ENCODE results near the gene PLPP3.

Gene PLPP3

DNA sequence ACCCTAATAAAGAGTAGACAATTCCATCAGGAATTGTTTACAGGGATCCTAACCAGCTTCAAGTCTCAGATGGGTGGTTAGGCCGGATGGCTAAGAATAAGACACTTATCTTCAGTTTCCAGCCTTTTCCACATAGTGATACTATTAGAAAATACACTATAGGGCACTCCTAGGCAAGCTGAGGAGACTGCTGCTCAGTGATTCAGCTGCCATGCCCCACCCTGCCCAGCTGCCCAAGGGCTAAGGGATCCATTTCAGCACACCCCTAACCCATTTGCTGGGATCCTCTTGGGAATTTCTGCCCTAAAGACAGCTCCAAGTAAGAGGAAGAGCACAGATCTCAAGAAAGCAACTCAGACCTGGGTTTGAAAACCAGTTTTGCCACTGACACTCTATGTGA, 31.9 kb downstream of the PLPP3 start:
- no peak for DNase-seq (ENCODE audit: low read depth)

- no peak for DNase-seq (ENCODE audit: low read depth)
These were observed 33.7 kb downstream of the PLPP3 start for GRCh38 chr1:56545711-56546110.

- no peak for DNase-seq (ENCODE audit: low read depth)
These were observed 35.4 kb downstream of the PLPP3 start for GRCh38 chr1:56543783-56544612.

- DNase-seq (ENCODE audit: low read depth): no peak
These were observed 36.7 kb downstream of the PLPP3 start for GRCh38 chr1:56542651-56543050.

DNA sequence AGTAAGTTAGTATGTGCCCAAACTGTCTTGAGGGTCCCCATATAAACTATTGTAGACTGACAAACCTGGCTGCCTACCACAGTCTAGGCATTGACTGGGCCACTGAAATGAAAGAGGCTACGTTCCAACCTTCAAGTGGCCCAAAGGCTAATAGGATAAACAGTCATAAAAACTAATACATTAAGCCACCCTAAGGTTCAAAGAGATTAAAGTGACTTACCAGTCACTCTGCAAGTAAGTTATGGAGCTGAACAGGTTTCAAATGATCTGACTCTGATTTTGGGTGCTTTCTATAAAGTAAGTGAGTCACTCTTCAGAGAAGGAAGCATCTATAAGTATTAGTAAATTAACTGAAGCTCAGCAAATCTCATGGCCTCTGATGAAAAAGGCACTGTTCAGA, 38.0 kb downstream of the PLPP3 start:
- no peak for DNase-seq (ENCODE audit: low read depth)

GRCh38 chr1:56540467-56540866, 38.9 kb downstream of the PLPP3 start:
- no peak for DNase-seq (ENCODE audit: low read depth)

DNA sequence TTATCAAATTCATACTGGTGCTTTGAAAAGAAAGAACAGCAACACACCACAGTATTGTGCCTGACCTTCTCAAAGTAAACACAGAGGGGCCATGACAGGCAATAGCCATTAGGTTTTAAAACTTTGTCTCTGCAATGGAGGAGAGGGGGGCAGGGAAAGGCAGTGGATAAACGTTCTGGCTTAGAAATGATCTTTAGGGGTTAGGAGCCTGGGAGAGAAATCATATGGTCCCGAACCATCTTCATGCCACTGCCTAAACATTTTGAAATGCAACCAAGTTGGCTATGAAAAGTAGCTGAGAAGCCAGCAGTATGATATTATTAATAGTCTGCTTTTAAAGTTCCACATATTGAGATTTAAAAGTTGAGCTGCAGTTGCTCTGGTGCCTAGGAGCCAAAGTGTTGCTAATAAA, 39.8 kb downstream of the PLPP3 start:
- no peak for DNase-seq (ENCODE audit: low read depth)

GRCh38 chr1:56538532-56538931, 40.8 kb downstream of the PLPP3 start:
- no peak for DNase-seq (ENCODE audit: low read depth)

- DNase-seq (ENCODE audit: low read depth): no peak
These were observed 41.7 kb downstream of the PLPP3 start for GRCh38 chr1:56537660-56538059.

- no peak for DNase-seq (ENCODE audit: low read depth)
These were observed 43.4 kb downstream of the PLPP3 start for GRCh38 chr1:56535939-56536338.

DNA sequence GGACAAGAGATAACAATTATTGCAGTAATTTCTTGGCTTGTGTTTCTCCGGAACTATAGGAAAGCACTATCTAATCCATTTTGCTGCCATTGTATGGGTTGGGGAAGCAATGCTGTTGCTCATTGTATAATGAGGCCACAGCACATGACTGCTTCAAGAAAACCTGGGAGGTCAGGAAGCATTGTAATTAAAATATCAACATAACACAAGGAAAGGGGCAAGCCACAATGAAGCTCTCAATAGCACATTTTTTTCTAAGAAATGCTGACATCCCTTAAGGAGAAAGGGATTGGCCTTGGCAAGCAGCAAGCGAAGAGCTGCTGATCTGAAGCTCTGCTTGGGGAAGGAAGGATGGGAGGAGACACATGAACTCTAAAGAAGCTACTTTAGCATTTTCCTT, 44.0 kb downstream of the PLPP3 start:
- no peak for DNase-seq (ENCODE audit: low read depth)

GRCh38 chr1:56534130-56534651, 45.2 kb downstream of the PLPP3 start:
- DNase-seq (ENCODE audit: low read depth): no peak

DNA sequence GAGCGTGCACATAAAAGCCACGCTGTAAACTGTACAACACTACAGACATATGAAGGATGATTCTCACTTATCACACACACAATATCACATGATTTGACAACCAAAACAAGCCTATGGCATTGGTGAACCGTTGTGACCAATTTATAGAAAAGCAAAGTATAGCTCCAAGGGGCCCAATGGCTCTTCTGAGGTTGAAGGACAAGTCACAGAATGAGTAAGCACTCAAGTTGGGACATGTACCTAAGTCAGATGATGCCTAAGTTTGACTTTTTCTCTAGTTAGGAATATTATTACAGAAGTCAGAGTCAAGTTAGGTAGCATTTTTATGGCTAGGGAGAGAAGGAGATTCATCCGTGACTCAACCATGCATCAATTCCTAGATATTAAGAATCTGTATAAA, 45.7 kb downstream of the PLPP3 start:
- no peak for DNase-seq (ENCODE audit: low read depth)

GRCh38 chr1:56533197-56533596, 46.2 kb downstream of the PLPP3 start:
- no peak for DNase-seq (ENCODE audit: low read depth)

DNA sequence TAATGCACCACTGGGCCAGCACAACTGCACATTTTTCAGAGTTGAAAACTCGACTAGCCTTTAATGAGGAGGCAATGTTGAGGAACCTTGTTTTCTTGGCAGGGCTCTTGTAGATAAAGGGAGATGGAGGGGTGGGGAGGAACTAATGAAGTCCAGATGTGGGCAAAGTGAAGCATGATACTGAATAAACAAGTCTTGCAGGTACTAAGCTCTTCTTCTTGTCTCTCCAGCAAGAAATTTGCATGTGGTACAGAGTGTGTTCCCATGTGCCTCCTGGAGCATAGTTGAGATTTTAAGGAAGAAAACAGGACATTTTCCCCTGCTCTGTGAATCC, 47.0 kb downstream of the PLPP3 start:
- no peak for DNase-seq (ENCODE audit: low read depth)

DNA sequence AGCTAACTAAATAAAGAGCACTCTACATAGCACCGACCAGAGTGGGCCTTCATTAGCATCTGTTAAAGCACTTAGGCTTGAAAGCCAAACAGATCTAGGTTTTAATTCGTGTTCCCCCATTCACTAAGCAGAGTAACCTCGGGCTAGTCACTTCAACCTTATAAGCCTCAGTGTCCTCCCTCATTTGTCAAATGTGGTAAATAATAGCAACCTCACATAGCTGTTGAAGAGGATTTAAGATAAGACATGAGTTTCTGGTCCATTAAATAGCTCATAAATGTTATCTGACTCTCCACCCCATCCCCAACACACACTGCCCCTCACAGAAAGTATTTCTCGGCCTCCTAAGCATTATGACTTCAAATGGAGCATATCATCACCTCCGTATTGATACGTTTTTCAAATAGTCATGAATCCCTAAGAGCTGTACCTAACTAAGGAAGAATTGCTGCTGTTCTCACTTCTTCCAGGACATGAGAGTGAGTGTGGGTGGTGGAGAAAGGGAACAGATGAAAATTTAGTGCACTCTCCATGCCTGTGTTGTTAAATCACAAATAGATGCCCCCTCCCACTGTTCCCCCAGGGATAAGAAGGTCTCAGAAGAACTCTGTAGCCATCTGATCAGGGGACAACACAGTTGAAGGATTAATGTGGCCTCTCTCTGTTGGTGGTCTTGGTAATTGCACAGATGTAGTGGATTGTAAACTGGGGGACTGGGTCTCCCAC, 47.6 kb downstream of the PLPP3 start:
- no peak for DNase-seq (ENCODE audit: low read depth)

DNA sequence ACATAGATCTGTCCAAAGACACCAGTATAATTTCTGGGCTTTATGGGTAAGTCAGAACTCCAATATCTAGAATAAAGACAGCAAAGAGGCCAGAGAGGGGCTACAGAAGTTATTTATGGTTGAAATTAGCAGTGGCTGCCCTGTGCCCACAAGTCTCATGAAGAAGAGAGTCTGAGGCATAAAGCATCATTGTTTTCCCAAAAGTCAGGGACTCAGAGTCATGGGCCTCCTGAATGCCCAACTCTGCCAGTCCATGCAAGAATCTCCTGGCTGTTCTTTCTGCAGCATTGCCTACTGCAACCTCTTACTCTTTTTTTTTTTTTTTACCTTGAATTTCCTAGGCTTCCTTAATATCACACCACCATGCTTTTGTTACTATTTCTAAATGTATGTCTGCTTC, 49.6 kb downstream of the PLPP3 start:
- DNase-seq (ENCODE audit: low read depth): no peak

GRCh38 chr1:56527548-56528302, 51.6 kb downstream of the PLPP3 start:
- DNase-seq (ENCODE audit: low read depth): no peak

DNA sequence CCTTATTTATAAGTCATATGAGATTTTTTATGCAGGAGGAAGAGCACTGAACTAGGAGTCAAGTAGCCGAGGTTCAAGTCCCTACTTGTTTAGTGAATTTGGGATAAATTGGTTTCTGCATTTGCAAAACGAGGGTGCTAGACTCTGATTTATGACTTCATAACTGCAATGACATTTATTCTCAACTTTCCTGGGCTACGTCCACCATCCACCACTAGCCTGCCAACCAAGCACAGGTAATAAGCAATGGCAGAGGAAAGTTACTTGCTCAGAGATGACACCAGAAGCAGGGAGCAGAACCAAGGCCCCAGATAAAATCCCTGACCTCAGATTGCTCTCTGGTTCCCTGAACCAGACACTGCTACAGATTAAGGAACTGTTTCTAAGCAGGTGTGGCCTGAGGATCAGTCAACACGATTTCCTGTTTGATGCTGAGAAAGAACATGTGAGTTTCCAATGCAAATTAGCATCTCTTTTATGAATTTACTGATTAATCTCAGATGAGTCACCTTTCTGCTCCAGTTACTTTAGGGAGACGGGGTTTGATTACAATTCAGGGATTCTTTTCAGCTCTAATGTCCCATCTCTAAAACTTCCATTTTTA, 52.7 kb downstream of the PLPP3 start:
- no peak for DNase-seq (ENCODE audit: low read depth)

DNA sequence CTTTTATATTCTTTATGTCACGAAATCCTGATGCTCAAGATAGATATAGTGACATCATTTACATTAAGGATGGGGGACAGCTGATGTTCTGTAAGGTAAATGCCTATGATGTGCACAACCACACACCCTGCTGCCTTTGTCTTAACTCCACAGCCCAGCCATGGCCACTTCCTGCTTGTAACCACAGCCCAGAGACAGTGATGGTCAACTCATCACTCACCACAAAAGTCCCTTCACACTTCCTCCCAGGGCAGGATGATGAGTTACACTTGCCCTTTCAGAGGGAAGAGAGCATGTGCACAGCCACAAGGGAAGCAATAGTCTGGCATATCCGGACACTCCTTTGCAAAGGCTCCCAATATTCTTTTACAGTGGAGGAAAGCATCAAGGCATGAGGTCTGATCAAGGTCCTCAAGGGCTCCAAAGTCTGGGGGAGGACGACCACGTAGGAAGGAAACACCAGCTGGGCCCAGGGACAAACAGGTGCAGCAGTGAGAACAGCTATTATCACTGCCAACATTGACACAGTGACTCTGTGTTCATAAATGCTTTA, 53.8 kb downstream of the PLPP3 start:
- no peak for DNase-seq (ENCODE audit: low read depth)

DNA sequence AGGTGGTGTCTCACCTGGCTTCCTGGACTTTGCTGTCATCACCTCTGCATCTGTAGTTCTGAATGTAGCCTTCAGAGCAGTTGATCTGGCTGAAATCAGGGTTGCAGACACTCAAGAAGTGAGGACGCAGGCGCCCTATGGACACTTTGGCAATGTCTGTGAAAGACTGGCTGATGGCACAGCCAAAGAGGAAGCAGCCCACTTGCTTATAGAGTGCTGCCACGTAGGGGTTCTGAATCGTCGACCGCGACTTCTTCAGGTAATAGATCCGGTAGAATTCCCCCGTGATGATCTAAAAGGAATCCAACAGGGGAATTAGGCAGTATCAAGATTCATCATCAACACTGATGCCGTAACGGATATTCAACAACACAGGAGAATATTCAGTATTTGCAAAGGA, 55.1 kb downstream of the PLPP3 start:
- DNase-seq (ENCODE audit: low read depth): no peak

GRCh38 chr1:56522680-56523079, 56.7 kb downstream of the PLPP3 start:
- DNase-seq (ENCODE audit: low read depth): no peak

All from stimulated activated CD8-positive, alpha-beta memory T cell treated with anti-CD3 and anti-CD28 coated beads, Interleukin-7, amount 100 ng/mL, for 24 hours (primary cell).